GM12864 (cell line): ENCODE results near the gene CRADD.

Source experiments
- DNase-seq: peaks from one replicate; pipeline ENCODE4 v3.0.0-alpha.2; 2011; ENCODE audit warnings: low read depth
- H3K4me3 ChIP-seq: 2 replicates; pipeline ENCODE4 v1.5.1; 2011; ENCODE audit warnings: mild to moderate bottlenecking, low read depth, low read length, control low read depth
- CTCF ChIP-seq: IDR thresholded peaks from 2 replicates; pipeline ENCODE4 v1.5.1; 2011; ENCODE audit warnings: low read depth, mild to moderate bottlenecking, moderate library complexity, low read length, control low read depth, inconsistent platforms; ENCODE audit errors: missing control alignments

CRADD gene

GRCh38 chr12:93786656-93787397, 109.7 kb downstream of the CRADD start:
- DNase-seq: no peak
- TF ChIP-seq CTCF: no peak
- H3K4me3 ChIP-seq: no peak overlapping the region

- no peak for DNase-seq
- no peak overlapping the region for H3K4me3 ChIP-seq
- TF ChIP-seq CTCF: no peak
Observed at GRCh38 chr12:93788853-93789252, 111.7 kb downstream of the CRADD start.

DNA sequence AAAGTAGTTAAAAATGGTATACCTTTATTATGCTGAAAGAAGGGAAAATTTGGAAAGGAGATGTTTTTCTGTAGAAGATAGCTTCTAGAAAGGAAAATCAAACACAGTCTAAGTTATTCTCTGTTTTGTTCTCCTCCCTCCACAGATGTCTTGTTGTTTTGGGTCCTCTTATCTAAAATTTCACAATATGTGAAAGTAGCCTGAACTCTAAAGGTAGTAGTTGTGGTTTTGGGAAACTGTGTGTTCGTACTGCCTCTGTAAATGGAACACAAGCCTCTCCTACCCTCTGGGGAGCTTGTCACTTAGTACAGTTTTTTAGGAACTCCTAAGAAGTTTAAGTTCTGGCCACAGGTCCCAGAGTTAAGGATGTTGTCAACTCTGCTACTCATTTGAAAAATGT, 112.6 kb downstream of the CRADD start:
- no peak overlapping the region for H3K4me3 ChIP-seq
- no peak for TF ChIP-seq CTCF
- DNase-seq: no peak

DNA sequence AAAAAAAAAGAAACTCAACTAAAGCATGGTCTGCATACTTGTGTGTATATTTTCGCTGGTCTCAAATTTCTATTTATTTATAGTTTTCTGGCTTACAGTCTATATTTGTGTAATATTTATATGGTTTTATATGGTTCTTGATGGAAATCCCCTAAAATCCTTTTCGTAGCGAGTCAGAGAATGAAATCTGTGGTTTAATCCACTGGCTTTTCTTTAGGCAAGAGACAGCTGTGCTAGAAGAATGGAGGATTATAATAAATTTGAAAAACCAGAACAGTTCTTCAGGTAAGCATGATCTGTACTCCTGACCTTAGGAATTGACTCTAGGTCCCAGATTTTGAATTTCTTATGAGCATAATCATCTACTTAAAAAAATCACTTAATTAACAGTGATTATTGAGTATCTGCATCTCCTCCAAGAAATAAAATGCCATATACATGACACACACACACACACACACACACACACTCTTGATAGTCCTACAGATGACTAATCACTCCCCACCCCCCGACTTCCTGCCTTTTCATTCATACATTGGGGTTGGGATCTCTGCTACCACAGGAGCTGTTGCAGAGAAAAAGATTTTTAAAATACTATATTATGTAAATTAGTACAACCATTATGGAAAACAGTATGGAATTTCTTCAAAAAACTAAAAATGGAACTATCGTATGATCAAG, 113.4 kb downstream of the CRADD start:
- no peak overlapping the region for H3K4me3 ChIP-seq
- no peak for DNase-seq
- TF ChIP-seq CTCF: no peak

- H3K4me3 ChIP-seq: no peak overlapping the region
- no peak for DNase-seq
- TF ChIP-seq CTCF: no peak
Observed at GRCh38 chr12:93793007-93793406, 115.8 kb downstream of the CRADD start.

DNA sequence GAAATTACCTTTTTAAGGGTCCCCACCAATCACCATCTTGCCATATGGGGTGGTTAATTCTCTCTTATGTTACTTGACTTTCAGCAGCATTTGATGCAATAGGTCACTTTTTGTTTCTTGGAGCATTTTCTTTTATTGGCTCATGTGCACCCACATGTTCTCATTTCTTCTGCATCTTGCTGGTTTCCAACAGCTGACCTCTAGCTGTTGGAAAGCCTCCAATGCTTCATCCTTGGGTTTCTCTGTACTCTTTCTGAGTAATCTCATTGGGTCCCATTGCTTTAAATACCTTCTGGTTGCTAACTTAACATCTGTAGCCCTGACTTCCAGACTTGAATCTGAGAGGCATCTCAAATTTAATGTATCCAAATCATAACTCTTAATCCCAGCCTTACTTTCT, 116.8 kb downstream of the CRADD start:
- DNase-seq: no peak
- TF ChIP-seq CTCF: no peak
- H3K4me3 ChIP-seq: no peak overlapping the region

- no peak for TF ChIP-seq CTCF
- DNase-seq: no peak
- H3K4me3 ChIP-seq: no peak overlapping the region
Observed at GRCh38 chr12:93794738-93795137, 117.6 kb downstream of the CRADD start.
